Gastroesophageal sphincter (tissue), 4 donors: ENCODE results near the gene TPCN1. TPM values are rescaled to one million over a fixed set of nuclear protein-coding genes. Genes with fewer than 3 reads are reported as not detected.

Source experiments
- ATAC-seq: fragments of 150-250 bp; one replicate; pipeline ENCODE4 v1.9.1; 2016; ENCODE audit warnings: mild to moderate bottlenecking, moderate library complexity
- H3K27ac ChIP-seq, 4 donors: fragments of 200-600 bp; sonication (generic) in 3 of 4; 1 replicate in 3 of 4; 2 replicates in 1 of 4; pipeline ENCODE4 v1.5.1; 2016 to 2019
- H3K27me3 ChIP-seq: fragments of 200-600 bp; sonication (generic); one replicate; pipeline ENCODE4 v1.5.1; 2019
- H3K36me3 ChIP-seq, 2 donors: fragments of 200-600 bp; sonication (generic); one replicate each; pipeline ENCODE4 v1.5.1; 2019; ENCODE audit warnings: control low read depth in 1 of 2
- H3K4me1 ChIP-seq, 3 donors: fragments of 200-600 bp; sonication (generic); 1 replicate in 2 of 3; 2 replicates in 1 of 3; pipeline ENCODE4 v1.5.1; 2016 to 2019; ENCODE audit warnings: control low read depth in 2 of 3
- H3K4me3 ChIP-seq, 2 donors: fragments of 200-600 bp; sonication (generic); one replicate each; pipeline ENCODE4 v1.5.1; 2019; ENCODE audit warnings: mild to moderate bottlenecking in 1 of 2, moderate library complexity in 1 of 2
- H3K9me3 ChIP-seq, 3 donors: fragments of 200-600 bp; sonication (generic); one replicate each; pipeline ENCODE4 v1.5.1; 2017 to 2019; ENCODE audit warnings: control low read depth in 2 of 3
- EP300 ChIP-seq: sonication (generic); formaldehyde crosslinking; IDR thresholded peaks from one replicate; pipeline ENCODE4 v1.6.1; 2017; ENCODE audit warnings: antibody characterized with exemption, mild to moderate bottlenecking
- POLR2A ChIP-seq, 2 donors: fragments of 450-650 bp; IDR thresholded peaks; one replicate each; pipeline ENCODE4 v1.6.1; 2017; ENCODE audit warnings: antibody characterized with exemption in 2 of 2, mild to moderate bottlenecking in 2 of 2, moderate library complexity in 1 of 2
- POLR2AphosphoS5 ChIP-seq: sonication (generic); formaldehyde crosslinking; IDR thresholded peaks from one replicate; pipeline ENCODE4 v1.6.1; 2017; ENCODE audit warnings: antibody characterized with exemption
- WGBS, 2 donors: methylation state at CpG; one replicate each; pipeline ENCODE4 v1.1.5; 2018; ENCODE audit warnings: low coverage in 1 of 2; 5-methylcytosine and 5-hydroxymethylcytosine counted together
- total RNA-seq, 4 donors: library from RNA; depleted of rRNA; stranded (reverse); fragments of >200 nt; gene quantifications; one replicate each; pipeline ENCODE4 v1.1.0, GENCODE V29; 2016
- TF ChIP-seq, protein P1 (sequence below), 4 experiments: fragments of 200-600 bp in 2 of 4; fragments of 450-650 bp in 2 of 4; sonication (generic) in 1 of 4; IDR thresholded peaks; one replicate each; pipeline ENCODE4 v1.5.1; 2017 to 2019; ENCODE audit warnings: antibody characterized with exemption in 4 of 4, mild to moderate bottlenecking in 2 of 4, moderate library complexity in 2 of 4

The TPCN1 gene
- total RNA-seq, 4 donors from 2014 or later = 24.0 to 47.0 (median 37.3) TPM

DNA sequence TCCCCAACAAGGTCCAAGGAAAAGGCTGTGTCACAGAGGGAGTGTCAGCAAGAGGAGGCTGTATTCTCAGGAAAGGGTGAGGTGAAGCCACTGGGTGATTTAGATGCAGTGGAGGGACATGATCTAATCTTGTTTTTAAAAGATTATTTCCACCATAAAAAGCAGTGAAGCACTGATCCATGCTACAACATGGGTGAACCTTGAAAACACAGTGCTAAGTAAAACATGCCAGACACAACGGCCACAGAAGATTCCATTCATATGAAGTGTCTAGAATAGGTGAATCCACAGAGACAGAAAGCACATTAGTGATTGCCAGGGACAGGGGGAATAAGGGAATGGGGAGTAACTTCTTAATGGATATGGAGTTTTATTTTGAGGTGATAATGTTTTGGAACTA lies 23.0 kb upstream of the TPCN1 start:
- H3K9me3 ChIP-seq = no peaks in the 10 kb centered on the region
- H3K4me3 ChIP-seq = no peak overlapping the region
- TF ChIP-seq POLR2A (IDR thresholded peaks at IDR 0.05) = no peak
- no peak for TF ChIP-seq EP300
- 77 to 78% methylated on average over 1 of the region's 1 CpG for WGBS, 2 donors
- H3K27ac ChIP-seq = no peak overlapping the region
- no peaks in the 10 kb centered on the region for H3K36me3 ChIP-seq
- no peaks in the 10 kb centered on the region for H3K27me3 ChIP-seq
- H3K4me1 ChIP-seq = peaks cover 0 to 28% (median 5%) of the 10 kb centered on the region in 3 donors
- no peak for ATAC-seq

DNA sequence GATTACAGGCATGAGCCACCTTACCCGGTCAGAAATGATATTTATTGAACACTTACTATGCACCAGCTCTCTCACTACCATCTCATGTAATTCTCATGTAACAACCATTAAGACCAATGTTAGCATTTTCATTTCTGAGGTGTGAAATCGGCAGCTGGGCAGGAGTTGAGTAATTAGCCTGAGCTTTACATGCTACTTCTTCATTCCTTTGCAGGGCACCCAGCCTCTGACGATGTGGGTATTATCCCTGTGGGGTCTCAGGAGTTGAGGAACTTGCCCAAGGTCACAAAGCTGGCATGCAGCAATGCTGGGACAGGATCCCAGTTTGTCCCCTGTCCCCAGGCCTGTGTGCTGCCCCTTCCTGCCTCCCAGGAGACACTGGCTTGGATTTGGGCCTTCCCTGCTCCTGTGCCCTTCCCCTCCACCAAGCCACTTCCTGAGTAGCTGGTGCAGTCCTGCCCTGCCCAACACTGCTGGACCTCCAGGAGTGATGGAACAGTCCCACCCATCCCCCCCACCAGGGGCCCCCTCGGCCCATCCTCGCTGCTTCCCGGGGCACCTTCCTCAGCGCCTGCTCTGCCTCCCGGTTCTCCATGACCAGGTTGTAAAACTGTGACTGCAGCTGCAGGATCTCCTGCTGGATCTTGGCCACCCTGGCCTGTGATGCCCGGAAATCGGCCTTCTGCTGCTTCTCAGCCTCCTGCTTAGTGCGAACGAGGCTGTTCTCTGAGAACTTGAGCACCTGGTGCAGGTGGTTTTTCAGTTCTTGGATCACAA lies 21.1 kb upstream of the TPCN1 start:
- no peaks in the 10 kb centered on the region for H3K27me3 ChIP-seq
- H3K4me3 ChIP-seq = no peak overlapping the region
- H3K27ac ChIP-seq = no peak overlapping the region
- H3K36me3 ChIP-seq = no peaks in the 10 kb centered on the region
- ATAC-seq = no peak
- peaks cover 0 to 13% (median 0%) of the 10 kb centered on the region in 3 donors for H3K4me1 ChIP-seq
- TF ChIP-seq EP300 (no peak), POLR2A (IDR thresholded peaks at IDR 0.05) (no peak), POLR2AphosphoS5 (no peak)
- TF ChIP-seq, protein P1, sequence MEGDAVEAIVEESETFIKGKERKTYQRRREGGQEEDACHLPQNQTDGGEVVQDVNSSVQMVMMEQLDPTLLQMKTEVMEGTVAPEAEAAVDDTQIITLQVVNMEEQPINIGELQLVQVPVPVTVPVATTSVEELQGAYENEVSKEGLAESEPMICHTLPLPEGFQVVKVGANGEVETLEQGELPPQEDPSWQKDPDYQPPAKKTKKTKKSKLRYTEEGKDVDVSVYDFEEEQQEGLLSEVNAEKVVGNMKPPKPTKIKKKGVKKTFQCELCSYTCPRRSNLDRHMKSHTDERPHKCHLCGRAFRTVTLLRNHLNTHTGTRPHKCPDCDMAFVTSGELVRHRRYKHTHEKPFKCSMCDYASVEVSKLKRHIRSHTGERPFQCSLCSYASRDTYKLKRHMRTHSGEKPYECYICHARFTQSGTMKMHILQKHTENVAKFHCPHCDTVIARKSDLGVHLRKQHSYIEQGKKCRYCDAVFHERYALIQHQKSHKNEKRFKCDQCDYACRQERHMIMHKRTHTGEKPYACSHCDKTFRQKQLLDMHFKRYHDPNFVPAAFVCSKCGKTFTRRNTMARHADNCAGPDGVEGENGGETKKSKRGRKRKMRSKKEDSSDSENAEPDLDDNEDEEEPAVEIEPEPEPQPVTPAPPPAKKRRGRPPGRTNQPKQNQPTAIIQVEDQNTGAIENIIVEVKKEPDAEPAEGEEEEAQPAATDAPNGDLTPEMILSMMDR (IDR thresholded peaks at IDR 0.05) = no peak
- 93 to 94% methylated on average over 3 to 7 of the region's 12 CpGs for WGBS, 2 donors
- no peaks in the 10 kb centered on the region for H3K9me3 ChIP-seq

DNA sequence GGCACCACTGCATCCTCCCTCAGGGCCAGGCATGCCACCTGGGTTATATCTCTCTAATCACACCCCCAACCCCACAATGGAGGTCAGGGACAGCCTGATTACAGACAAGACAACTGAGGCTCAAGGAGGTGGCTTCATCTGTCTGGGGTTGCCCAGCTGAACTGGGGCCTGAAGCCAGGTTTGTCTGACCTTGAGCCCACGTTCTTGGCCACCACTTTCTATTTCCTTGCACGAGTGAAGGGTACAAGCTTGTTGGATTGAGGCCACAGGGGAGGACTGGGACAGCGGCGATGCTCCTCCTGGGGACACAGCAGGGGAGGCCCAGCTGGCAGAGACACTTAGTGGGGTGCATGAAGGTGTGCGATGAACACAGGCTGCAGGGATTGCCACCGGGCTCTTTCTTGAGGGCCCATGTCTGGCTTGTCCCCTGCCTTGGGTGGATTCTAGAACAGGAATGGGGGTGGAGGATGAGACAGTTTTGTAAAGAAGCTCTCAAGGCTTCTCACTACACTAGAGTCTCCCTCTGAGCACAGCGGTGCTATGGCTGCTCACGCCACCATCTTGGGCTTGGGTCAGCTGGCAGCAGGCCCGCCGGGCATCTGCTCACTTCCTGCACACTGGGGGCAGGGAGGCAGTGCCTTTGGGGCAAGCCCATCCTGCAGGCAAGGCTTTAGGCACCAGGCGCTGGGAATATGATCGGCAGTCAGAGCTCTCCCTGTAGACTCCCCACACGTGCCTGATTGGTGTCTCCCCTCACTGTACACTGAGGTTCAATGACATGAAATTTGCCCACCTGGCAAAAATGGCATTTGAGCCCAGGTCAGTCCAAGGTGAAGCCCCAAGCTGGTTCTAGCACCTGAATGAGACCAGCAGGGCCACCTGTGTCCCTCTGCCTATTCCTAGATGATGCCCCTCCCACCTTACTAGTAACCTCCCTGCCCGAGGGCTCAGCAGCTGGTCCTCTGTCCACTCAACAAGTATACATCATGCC lies 19.8 kb upstream of the TPCN1 start:
- Histone ChIP-seq H3K36me3 (no peaks in the 10 kb centered on the region), H3K4me3 (no peak overlapping the region), H3K4me1 (peaks cover 0 to 13% (median 0%) of the 10 kb centered on the region in 3 donors), H3K27me3 (no peaks in the 10 kb centered on the region), H3K27ac (no peak overlapping the region), H3K9me3 (no peaks in the 10 kb centered on the region)
- TF ChIP-seq POLR2AphosphoS5 (no peak), EP300 (no peak), POLR2A (IDR thresholded peaks at IDR 0.05) (no peak)
- TF ChIP-seq, protein P1 (IDR thresholded peaks at IDR 0.05) = no peak
- ATAC-seq = no peak
- WGBS, 2 donors = 100% methylated on average over 2 of the region's 14 CpGs; no CpG with 5 or more reads in 1 of the 2 donors

DNA sequence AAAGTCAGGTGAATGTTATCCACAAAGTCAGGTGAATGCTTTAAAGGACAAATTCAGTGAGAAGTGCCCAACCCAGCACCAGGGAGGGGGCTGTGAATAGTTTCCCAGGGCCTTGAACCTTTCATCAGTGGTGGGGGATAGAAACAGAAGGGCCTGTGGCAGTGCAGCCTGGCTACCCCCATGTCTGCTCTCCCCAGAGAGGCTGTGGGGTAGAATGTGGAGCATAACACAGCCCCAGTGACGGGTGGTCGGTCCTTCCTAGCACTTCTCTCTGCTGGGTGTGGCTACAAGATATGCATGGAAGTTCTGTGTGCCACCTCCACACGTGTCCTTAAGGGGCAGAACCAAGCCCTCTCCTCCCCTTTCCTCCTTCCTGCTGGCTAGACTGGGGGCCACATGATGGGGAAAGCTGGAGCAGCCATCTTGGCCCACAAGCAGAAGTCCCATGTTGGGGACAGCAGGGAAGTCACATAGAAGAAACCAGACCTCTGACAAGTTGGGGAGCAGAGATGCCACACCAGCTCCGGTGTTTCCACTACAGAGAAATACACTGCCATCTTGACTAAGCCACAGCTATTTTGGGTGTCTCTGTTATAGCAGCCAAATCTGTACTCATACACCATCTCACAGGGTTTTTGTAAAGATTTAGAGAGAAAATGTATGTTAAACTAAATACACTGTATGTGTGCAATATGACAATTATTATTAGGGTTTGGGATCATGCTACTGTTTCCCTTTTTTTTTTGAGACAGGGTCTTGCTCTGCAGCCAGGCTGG lies 18.8 kb upstream of the TPCN1 start:
- H3K27me3 ChIP-seq = no peaks in the 10 kb centered on the region
- H3K4me3 ChIP-seq = no peak overlapping the region
- H3K27ac ChIP-seq = no peak overlapping the region
- H3K9me3 ChIP-seq = no peaks in the 10 kb centered on the region
- TF ChIP-seq EP300 = no peak
- TF ChIP-seq, protein P1 (IDR thresholded peaks at IDR 0.05) = no peak
- no peak for TF ChIP-seq POLR2AphosphoS5
- TF ChIP-seq POLR2A (IDR thresholded peaks at IDR 0.05) = no peak
- H3K4me1 ChIP-seq = peaks cover 0 to 5% (median 0%) of the 10 kb centered on the region in 3 donors
- ATAC-seq = no peak
- no peaks in the 10 kb centered on the region for H3K36me3 ChIP-seq
- WGBS, 2 donors = 80% methylated on average over 1 of the region's 4 CpGs; no CpG with 5 or more reads in 1 of the 2 donors
